MM.1S (cell line): Measurements from ENCODE around the gene ACSF3.
"Not testable (repeated sequence)": the region's sequence is repeated elsewhere in the genome, so short reads cannot be mapped to it uniquely, and the experiment has no call there.

Experiments
- EZH2phosphoT487 ChIP-seq: fragments of 300-600 bp; sonication (generic); IDR thresholded peaks from 2 replicates; pipeline ENCODE4 v1.6.1; 2018; ENCODE audit warnings: antibody characterized with exemption, low read length
- TF ChIP-seq, protein P1 (sequence below): fragments of 300-600 bp; sonication (generic); IDR thresholded peaks from 2 replicates; pipeline ENCODE4 v1.5.1; 2016; ENCODE audit warnings: antibody characterized with exemption, low read length, mixed read lengths

DNA sequence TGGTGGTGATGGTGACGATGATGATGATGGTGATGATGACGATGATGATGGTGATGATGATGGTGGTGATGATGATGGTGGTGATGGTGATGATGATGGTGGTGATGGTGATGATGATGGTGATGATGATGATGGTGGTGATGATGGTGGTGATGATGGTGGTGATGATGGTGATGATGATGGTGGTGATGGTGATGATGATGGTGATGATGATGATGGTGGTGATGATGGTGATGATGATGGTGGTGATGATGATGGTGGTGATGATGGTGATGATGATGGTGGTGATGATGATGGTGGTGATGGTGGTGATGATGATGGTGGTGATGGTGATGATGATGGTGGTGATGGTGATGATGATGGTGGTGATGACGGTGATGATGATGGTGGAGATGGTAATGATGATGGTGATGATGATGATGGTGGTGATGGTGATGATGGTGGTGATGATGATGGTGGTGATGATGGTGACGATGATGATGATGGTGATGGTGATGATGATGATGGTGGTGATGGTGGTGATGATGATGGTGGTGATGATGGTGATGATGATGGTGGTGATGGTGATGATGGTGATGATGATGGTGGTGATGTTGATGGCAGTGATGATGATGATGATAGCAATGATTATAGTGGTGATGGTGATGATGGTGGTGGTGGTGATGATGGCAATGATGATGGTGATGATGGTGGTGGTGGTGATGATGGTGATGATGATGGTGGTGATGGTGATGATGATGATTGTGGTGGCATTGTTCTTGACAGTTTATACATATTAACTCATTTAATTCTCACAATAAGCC lies 24.6 kb upstream of the ACSF3 start:
- TF ChIP-seq EZH2phosphoT487 = not testable (repeated sequence)
- TF ChIP-seq, protein P1, sequence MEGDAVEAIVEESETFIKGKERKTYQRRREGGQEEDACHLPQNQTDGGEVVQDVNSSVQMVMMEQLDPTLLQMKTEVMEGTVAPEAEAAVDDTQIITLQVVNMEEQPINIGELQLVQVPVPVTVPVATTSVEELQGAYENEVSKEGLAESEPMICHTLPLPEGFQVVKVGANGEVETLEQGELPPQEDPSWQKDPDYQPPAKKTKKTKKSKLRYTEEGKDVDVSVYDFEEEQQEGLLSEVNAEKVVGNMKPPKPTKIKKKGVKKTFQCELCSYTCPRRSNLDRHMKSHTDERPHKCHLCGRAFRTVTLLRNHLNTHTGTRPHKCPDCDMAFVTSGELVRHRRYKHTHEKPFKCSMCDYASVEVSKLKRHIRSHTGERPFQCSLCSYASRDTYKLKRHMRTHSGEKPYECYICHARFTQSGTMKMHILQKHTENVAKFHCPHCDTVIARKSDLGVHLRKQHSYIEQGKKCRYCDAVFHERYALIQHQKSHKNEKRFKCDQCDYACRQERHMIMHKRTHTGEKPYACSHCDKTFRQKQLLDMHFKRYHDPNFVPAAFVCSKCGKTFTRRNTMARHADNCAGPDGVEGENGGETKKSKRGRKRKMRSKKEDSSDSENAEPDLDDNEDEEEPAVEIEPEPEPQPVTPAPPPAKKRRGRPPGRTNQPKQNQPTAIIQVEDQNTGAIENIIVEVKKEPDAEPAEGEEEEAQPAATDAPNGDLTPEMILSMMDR = not testable (repeated sequence)
